Measurements from ENCODE around the gene CLEC3B.
"Not testable (repeated sequence)": the region's sequence is repeated elsewhere in the genome, so short reads cannot be mapped to it uniquely, and the experiment has no call there.

CLEC3B gene

GRCh38 chr3:45071075-45071474, 45.0 kb downstream of the CLEC3B start:
- DNase-seq, result no peak

- no peak for DNase-seq
Measured at GRCh38 chr3:45075821-45076625, 49.9 kb downstream of the CLEC3B start.

- not testable (repeated sequence) for DNase-seq
Measured at GRCh38 chr3:45078256-45078655, 52.2 kb downstream of the CLEC3B start.

GRCh38 chr3:45078910-45079522, 52.9 kb downstream of the CLEC3B start:
- no peak for DNase-seq

- DNase-seq, result no peak
Measured at GRCh38 chr3:45079715-45080114, 53.6 kb downstream of the CLEC3B start.

GRCh38 chr3:45080824-45081223, 54.7 kb downstream of the CLEC3B start:
- no peak for DNase-seq

GRCh38 chr3:45081506-45082141, 55.5 kb downstream of the CLEC3B start:
- DNase-seq, result no peak

- DNase-seq, result no peak
Measured at GRCh38 chr3:45082142-45082538, 56.0 kb downstream of the CLEC3B start.

- no peak for DNase-seq
Measured at GRCh38 chr3:45083023-45083422, 56.9 kb downstream of the CLEC3B start.

- no peak for DNase-seq
Measured at GRCh38 chr3:45084361-45084760, 58.3 kb downstream of the CLEC3B start.

- DNase-seq, result peak; percentile 99
Measured at GRCh38 chr3:45084820-45085816, 59.0 kb downstream of the CLEC3B start.
